Glomerular visceral epithelial cell (primary cell): Measurements from ENCODE around the gene ADCY7.

Source experiments
- DNase-seq: peaks from one replicate; pipeline ENCODE4 v3.0.0-alpha.2; 2016; ENCODE audit errors: extremely low spot score

ADCY7 gene

DNA sequence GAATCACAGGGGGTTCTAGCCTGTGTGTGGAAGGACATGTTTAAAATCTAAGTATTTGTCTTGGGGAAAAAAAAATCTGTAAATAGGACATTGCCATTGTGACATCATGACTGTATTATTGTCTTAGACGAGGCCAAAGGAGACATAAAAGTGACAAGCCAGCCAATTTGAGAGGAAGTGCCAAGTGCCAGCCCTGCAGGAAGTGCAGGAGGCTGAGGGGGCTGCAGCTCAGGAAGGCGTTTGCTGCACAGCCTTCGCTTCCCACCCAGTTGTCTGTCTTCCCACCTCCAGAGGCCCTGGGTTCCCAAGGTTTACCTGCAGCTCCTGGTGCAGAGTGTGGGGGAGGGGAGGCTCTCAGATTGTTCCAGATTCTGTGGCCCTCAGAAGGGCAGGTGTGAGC is 1.3 kb downstream of the ADCY7 start:
- DNase-seq, result no peak

DNA sequence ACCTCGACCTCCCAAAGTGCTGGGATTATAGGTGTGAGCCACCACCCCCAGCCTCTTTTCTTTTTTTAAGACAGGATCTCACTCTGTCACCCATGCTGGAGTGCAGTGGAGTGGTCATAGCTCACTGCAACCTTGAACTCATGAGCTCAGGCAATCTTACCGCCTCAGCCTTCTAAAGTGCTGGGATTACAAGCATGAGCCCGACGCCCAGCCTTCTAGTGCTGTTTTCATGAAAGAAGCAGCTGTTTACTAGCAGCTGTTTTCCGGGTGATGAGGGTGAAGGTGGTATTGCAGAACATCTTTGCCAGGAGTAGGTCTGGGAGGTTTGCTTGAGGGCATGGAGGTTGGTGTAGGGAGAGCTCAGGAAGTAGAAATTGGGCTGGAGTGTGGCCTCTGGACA is 2.0 kb downstream of the ADCY7 start:
- no peak for DNase-seq

- no peak for DNase-seq
Observed at GRCh38 chr16:50269061-50269705, 2.8 kb downstream of the ADCY7 start.

DNA sequence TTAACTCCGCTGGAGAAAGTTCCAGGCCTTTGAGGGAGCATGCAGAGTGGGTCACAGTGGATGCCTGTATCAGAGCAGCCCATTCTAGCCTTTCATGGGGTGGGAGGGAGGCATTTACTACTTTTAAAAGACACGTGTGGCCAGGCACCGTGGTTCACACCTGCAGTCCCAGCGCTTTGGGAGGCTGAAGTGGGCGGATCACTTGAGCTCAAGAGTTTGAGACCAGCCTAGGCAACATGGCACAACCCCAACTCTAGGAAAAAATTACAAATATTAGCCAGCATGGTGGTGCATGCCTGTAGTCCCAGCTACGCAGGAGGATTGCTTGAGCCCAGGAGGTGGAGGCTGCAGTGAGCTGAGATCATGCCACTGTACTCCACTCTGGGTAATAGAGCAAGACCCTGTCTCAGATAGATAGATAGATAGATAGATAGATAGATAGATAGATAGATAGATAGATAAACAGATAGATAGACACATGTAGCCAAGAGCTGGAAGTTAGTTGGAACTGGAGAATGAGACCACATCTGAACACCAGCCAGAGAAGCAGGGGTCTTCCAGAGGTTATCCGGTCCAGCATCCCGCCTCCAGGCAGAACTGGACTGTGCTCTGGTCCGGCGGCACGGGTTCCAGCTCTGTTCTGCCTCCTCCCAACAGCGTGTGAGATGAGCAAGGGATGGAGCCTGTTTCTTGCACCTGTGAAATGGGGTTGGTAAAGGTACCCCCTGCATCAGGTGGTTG is 3.6 kb downstream of the ADCY7 start:
- DNase-seq, result no peak

DNA sequence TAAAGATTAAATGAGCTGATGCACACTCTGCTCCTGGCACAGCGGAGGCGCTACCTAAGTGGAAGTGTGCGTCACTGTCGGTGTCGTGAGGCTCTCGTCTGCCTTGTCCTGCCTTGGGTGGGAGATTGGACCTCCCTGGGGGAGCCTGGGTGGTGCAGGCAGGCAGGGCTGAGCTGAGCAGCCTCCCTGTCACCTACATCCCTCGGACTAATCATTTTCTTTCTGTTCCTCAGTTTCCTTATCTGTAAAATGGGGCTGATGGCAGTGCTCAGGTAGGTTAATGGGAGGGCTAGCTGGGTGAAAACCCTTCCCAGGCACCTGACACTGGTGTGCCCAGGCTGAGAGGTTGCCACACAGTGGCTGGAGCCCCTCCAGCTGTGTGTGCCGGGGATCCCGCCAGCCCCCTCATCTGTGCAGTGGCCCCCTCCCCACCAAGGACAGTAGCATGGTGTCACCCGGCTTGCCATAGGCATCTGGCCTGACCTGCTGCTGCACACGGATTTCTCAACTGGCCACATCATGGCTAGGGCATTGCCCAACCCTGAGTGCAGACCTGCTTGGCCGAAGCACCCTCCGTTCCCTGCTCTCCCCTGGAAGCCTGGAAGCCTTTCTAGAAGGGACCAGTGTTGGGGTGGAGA is 4.3 kb downstream of the ADCY7 start:
- no peak for DNase-seq

DNA sequence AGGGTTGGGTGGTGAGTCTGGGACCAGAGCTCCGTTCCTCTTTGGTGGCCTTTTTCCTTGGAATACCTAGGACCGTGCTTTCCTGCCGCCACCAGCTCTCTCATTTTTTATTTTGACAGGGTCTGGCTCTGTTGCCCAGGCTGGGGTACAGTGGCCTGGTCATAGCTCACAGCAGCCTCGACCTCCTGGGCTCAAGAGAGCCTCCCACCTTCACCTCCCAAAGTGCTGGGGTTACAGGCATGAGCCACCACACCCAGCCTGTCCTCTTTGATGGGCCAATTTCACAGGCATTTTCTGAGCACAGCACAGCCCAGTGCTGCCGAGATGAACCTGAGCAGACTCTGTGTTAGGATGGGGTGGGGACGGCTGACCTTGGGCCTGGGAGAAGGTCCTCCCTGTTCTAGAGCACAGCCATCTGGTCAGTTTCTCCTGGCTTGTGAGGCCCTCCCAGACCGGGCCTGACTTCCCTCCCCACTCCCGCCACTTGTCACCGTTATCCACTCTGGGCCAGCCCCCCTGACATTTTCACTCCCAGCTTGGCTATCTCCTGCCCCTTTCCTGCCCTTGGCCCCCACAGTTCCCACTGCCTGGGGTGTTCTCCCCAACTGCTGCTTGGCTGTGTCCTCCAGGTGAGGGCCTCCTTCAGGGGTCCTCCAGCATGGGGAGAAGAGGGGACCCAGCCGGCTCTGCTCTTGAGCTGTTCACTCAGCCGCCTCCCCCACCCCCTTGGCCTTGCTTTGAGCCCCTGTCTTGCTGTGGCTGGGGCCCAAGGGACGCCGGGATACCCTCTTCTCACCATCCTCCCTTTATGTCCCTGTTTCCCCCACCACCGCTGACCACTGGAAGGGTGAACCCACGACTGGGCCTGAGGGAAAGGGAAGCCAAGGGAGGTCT is 5.0 kb downstream of the ADCY7 start:
- no peak for DNase-seq

DNA sequence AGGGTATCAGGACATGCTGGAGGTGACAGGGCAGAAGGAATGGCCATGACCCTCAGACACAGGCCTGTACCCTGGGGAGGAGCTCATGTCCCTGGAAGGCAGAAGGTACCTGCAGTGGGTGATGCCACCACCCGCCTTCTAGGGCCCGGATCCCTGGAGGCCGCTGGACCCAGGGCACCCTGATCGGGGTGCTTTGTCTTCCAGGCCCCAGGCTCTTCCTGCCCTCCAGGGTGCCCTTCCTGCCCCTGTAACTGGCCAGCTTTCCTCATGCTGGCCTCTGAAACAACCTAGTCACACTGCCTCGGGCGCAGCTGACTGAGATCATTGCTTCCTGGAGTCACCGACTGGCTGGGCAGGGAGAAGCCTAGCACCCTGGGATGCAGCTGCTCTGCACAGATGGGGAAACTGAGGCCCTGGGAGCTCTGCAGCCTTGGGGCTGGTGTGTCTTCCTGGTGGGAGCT is 5.8 kb downstream of the ADCY7 start:
- DNase-seq, result no peak

GRCh38 chr16:50272687-50273381 is 6.5 kb downstream of the ADCY7 start:
- DNase-seq, result no peak

GRCh38 chr16:50273382-50273690 is 7.0 kb downstream of the ADCY7 start:
- DNase-seq, result no peak

DNA sequence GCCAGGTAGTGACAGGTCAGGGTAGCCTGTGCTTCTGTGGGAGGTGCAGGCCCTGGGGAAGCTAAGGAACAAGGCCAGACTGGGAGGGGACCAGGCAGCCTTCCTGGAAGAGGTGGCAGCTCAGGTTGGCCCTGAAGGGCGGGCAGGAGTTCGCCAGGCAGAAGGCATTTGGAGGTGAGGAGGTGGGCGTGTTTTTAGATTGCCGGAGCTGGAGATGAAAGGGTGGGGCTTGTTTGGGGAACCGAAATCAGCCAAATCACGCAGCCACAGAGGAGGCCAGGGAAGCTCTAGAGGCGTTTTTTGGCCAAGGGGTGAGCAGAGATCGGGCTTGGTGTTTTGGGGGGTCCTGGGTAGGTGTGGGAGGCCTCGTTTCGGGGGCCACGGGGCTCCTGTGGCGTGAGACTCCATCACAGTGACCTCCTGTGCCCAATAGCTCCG is 7.6 kb downstream of the ADCY7 start:
- no peak for DNase-seq

GRCh38 chr16:50274326-50275097 is 8.2 kb downstream of the ADCY7 start:
- DNase-seq, result no peak

DNA sequence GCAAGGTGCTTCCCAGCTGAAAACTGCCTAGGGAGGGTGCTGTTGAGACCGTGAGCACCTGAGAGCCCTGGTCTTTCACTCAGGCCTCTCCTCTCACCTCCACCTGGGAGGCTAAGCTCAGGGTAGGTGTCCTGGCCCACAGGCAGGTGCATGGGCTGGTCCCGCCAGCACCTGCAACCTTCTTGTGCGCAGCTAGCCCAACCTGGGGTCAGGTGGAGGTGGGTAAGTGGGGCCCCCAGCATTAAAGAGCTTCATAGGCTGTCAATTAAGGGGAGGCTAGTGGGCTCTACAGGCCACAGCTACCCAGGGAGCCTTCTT is 8.7 kb downstream of the ADCY7 start:
- no peak for DNase-seq

DNA sequence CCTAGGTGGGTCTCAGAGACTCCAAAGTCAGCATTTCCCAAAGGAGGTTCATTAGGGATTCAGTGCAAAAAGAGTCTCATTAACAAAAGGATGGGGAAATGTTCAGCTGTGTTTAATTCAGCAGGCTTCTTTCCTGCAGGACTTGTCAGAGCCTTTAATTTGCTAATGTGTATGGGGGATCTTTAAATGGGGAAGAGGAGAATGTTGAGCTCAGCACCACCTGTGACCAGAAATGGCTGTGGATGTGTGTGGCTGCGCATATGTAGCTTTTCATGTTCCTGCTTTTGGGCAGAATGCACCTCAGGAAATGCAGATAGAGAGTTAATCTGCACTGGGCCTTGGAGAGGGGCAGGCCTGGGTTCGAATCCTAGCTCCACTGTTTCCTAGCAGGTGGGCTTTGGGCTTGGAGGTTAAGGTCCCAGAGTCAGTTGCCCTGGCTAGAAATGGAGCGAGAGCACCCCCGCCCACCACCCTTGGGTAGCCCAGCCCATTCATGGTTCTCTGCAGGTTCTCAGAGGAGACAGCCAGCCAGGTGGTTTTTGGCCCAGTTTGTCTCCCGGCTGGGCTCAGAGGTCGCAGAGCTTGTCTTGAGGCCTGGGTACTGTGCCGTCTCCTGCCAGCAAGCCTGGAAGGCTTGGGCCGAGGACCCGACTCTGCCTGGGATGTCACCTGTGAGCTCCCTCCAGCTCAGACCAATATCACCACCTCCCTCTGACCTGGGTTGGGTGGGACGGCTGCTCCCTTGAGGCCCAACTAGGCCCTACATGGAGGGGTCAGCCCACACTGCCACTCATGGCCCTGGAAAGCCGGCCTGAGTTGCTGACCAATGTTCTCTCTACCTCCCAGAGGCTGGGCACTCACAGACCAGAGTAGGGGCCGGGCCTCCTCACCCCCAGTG is 9.3 kb downstream of the ADCY7 start:
- no peak for DNase-seq

DNA sequence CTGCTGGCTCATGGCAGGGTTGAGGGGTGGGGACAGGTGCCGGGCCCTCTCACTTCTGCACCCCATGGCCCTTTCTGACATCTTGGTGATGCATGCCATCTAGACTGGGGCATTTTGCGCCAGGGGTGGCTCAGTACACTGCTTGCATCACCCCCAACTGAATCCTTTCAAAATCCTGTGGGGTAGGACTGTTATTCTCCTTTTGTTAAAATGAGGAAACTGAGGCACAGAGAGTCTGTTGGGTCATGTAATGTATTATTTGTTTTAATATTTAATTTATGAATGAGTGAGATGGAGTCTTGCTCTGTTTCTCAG is 9.9 kb downstream of the ADCY7 start:
- no peak for DNase-seq

DNA sequence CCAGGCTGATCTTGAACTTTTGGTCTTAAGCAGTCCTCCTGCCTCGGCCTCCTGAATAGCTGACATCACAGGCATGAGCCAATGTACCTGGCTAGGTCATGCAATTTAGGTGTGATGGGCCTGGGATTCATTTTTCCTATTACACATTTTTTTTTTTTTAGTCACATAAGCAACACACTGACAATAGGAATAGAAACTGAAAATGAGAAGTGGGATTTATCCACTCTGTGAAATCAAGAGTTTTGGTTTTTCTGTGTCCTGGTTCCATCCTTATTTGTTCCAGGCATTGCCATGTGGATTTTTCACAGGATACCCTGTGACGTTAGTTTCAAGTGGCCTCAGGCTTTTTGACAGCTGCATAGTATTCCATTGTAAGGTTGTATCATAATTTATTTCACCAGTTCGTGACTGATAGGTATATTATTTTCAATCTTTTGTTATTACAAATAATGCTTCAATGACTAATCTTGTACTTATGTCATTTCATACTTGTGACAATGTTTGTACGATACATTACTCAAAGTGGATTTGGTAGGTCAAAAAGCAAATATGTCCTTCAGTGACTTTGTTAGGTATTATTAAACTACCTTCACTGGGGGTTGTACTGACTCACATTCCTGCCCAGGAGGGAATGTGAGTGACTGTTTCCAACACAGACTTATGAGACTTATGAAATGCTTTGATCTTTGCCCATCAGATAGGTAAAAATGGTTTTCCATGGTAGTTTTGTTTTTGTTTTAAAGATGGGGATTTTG is 10.6 kb downstream of the ADCY7 start:
- no peak for DNase-seq

DNA sequence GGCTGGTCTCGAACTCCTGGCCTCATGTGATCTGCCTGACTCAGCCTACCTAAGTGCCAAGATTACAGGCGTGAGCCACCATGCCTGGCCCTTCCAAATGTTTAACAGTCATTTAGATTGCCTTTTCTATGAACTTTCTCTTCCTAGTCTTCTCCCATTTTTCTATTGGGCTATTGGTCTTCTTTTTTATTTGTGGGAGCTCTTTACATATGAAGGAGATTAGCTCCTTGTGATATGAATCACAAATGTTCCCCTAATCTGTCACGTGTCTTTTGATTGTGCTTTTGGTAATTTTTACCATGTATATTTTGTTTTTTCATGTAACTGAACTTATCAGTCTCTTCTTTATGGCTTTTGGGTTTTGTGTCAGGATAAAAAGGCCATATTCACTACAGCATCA is 11.9 kb downstream of the ADCY7 start:
- no peak for DNase-seq

GRCh38 chr16:50279504-50279865 is 13.1 kb downstream of the ADCY7 start:
- DNase-seq, result no peak

- no peak for DNase-seq
Observed at GRCh38 chr16:50280932-50281331, 14.6 kb downstream of the ADCY7 start.

- no peak for DNase-seq
Observed at GRCh38 chr16:50281391-50282009, 15.1 kb downstream of the ADCY7 start.
